Heart left ventricle (tissue), 16 donors: ENCODE results near the gene AFAP1L1. TPM values are rescaled to one million over a fixed set of nuclear protein-coding genes. Genes with fewer than 3 reads are reported as not detected.

Experiments used
- ATAC-seq, 4 donors: fragments of 200-7000 bp; cut with Tn5 transposase; one replicate each; pipeline ENCODE4 v1.9.1; 2020 to 2022; ENCODE audit warnings: moderate library complexity in 4 of 4, mild to moderate bottlenecking in 3 of 4, moderate number of reproducible peaks in 1 of 4
- DNase-seq, 5 donors: peaks; one replicate each; pipeline ENCODE4 v3.0.0-alpha.2; 2020
- H3K27ac ChIP-seq, 12 donors: fragments of 200-600 bp; sonication (generic) in 4 of 12; one replicate each; pipeline versions ENCODE4 v1.5.0 to v1.8.0; 2016 to 2022; ENCODE audit warnings: mild to moderate bottlenecking in 2 of 12
- H3K27me3 ChIP-seq, 9 donors: fragments of 200-600 bp; sonication (generic) in 2 of 9; one replicate each; pipeline versions ENCODE4 v1.5.1 to v1.8.0; 2016 to 2022; ENCODE audit warnings: mild to moderate bottlenecking in 3 of 9
- H3K36me3 ChIP-seq, 9 donors: fragments of 200-600 bp; sonication (generic) in 2 of 9; one replicate each; pipeline versions ENCODE4 v1.5.0 to v1.8.0; 2018 to 2022; ENCODE audit warnings: mild to moderate bottlenecking in 2 of 9
- H3K4me1 ChIP-seq, 12 donors: fragments of 200-600 bp; sonication (generic) in 4 of 12; one replicate each; pipeline versions ENCODE4 v1.5.0 to v1.8.0; 2016 to 2022; ENCODE audit warnings: mild to moderate bottlenecking in 3 of 12
- H3K4me3 ChIP-seq, 12 donors: fragments of 200-600 bp; sonication (generic) in 4 of 12; one replicate each; pipeline versions ENCODE4 v1.5.0 to v1.8.0; 2017 to 2022; ENCODE audit warnings: mild to moderate bottlenecking in 9 of 12, moderate library complexity in 4 of 12
- H3K9me3 ChIP-seq, 12 donors: fragments of 200-600 bp; sonication (generic) in 4 of 12; one replicate each; pipeline versions ENCODE4 v1.5.0 to v1.8.0; 2016 to 2022; ENCODE audit warnings: mild to moderate bottlenecking in 1 of 12
- POLR2A ChIP-seq, 2 donors: fragments of 450-650 bp; IDR thresholded peaks; one replicate each; pipeline ENCODE4 v1.6.1; 2017; ENCODE audit warnings: antibody characterized with exemption in 2 of 2, mild to moderate bottlenecking in 2 of 2, moderate library complexity in 2 of 2
- whole genome bisulfite sequencing, 4 donors: extraction: QIAGEN DNeasy Blood & Tissue Kit in 2 of 4; methylation state at CpG; one replicate each; pipeline versions ENCODE4 v1.1.5 to v1.1.7; 2013 to 2018; 5-methylcytosine and 5-hydroxymethylcytosine counted together
- intact Hi-C, 10 donors: fragments of 100-400 bp; cut with DNase I; formaldehyde crosslinking; loops; one replicate each; pipeline versions ENCODE4 v1.11.1 to v1.14.2; 2022
- polyA plus RNA-seq, 2 donors: library from polyadenylated mRNA; stranded (reverse); fragments of 200-250 nt; gene quantifications; one replicate each; pipeline ENCODE4 v1.2.3, GENCODE V29; 2013
- total RNA-seq, 9 donors: library from RNA; depleted of rRNA in 2 of 9; stranded (reverse); fragments of >200 nt in 2 of 9; fragmentation: NEBNext Ultra II Directional in 3 of 9; extraction: Animal tissue kit (Norgen Biotek cat#: 25700) in 3 of 9; gene quantifications; one replicate each; pipeline versions ENCODE4 v1.1.0 to v1.2.4, GENCODE V29; 2016 to 2023
- TF ChIP-seq, protein P1 (sequence below), 12 donors: fragments of 200-600 bp; sonication (generic) in 4 of 12; IDR thresholded peaks; one replicate each; pipeline versions ENCODE4 v1.5.0 to v1.8.0; 2018 to 2022; ENCODE audit warnings: antibody characterized with exemption in 12 of 12, mild to moderate bottlenecking in 5 of 12
- donor health status: ischemic (EF 13 %, LVEDD 7.1; RV severe dilation, severe dysfunction).
- donor health status: healthy with polysubstance abuse.
- donor health status: DM: no; HTN: yes; CAD: no.
- donor health status: DM: no; HTN: no; CAD: no.
- donor health status: ischemic (EF 25% LVEDD 6.9; RV normal size, moderate dysfunction).
- donor health status: ischemic (EF 25% LVEDD 5.7; RV mildly dilated, moderate dysfunction).
- donor health status: healthy.
- donor health status: DM: yes; HTN: yes; CAD: no.
- donor health status: ischemic (EF 35%, LVEDD 5.7; RV mildly dilated, moderate dysfunction).
- donor health status: nonischemic (EF 11% LVEDD 7.7; RV severe dilation, severe dysfunction).
- donor health status: DM: yes; HTN: yes; CAD: no.
- donor health status: PGD.
- donor health status: ischemic (EF 29% LVEDD 5.4; RV normal size, mild dysfunction).
- donor health status: nonischemic (EF 23%, LVEDD 6.1; RV moderate dilation, normal function).

AFAP1L1 gene
- total and polyA plus RNA-seq, 11 donors, result 30.4 to 57.7 (median 45.0) TPM

- H3K36me3 ChIP-seq, result no peaks in the 10 kb centered on the region
- intact Hi-C loops, result loop anchor here in 7 of 10 donors (1.0 to 10.0 kb wide), 8 partner anchors 53 to 237 kb away; no protein-coding TSS in a partner anchor
- peak overlapping the region in 2 of 12 donors; percentile 45 to 61 for H3K27ac ChIP-seq
- H3K4me3 ChIP-seq, result no peak overlapping the region
- H3K9me3 ChIP-seq, result no peaks in the 10 kb centered on the region
- DNase-seq, result peak in 4 of 5 donors; percentile 64 to 73 (median 70)
- ATAC-seq, result peak; percentile 75 to 85 (median 81)
- no peaks in the 10 kb centered on the region for H3K27me3 ChIP-seq
- WGBS, 4 donors, result 41 to 48% (median 44%) methylated on average over 9 to 12 of the region's 12 CpGs
- TF ChIP-seq POLR2A (IDR thresholded peaks at IDR 0.05), result no peak
- TF ChIP-seq, protein P1, sequence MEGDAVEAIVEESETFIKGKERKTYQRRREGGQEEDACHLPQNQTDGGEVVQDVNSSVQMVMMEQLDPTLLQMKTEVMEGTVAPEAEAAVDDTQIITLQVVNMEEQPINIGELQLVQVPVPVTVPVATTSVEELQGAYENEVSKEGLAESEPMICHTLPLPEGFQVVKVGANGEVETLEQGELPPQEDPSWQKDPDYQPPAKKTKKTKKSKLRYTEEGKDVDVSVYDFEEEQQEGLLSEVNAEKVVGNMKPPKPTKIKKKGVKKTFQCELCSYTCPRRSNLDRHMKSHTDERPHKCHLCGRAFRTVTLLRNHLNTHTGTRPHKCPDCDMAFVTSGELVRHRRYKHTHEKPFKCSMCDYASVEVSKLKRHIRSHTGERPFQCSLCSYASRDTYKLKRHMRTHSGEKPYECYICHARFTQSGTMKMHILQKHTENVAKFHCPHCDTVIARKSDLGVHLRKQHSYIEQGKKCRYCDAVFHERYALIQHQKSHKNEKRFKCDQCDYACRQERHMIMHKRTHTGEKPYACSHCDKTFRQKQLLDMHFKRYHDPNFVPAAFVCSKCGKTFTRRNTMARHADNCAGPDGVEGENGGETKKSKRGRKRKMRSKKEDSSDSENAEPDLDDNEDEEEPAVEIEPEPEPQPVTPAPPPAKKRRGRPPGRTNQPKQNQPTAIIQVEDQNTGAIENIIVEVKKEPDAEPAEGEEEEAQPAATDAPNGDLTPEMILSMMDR (IDR thresholded peaks at IDR 0.05), result peak; percentile 71 to 87 (median 78)
- peaks cover 0 to 26% (median 10%) of the 10 kb centered on the region in 12 donors for H3K4me1 ChIP-seq
Measured at GRCh38 chr5:149371296-149371962, 99.8 kb downstream of the AFAP1L1 start.

DNA sequence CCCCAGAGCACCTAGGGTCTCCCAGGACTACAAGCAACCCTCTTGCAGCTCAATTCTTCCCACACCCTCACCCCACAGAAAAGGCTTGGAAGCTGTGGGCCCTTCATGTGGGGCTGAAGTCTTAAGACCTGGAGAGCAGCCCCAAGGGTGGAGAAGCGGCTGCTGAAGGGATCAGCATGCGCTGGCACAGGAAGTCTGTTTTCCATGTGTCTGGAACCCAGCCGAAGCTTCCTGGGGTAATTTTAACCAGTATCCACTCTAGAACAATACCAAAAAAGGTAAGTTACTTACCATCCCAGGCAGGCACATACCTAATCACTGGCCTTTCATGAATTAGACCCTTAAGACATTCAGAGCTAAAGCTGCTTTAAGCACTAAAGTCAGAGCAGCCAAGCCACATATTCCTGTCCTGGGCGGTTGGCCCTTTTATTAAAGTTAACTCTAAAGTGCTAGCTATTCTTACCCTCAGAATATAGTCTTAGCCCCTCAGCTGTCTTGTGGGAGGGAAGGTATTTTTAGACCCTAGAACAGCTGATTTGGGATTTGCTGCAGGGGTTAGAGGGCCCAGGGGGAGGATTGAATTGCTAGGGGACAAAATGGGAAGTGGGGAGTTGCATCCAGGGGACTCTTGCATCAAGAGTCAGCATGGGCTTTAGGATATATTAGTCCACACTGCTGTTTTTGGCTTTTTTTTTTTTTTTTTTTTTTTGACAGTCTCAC is 100.6 kb downstream of the AFAP1L1 start:
- Histone ChIP-seq H3K4me3 (no peak overlapping the region), H3K27ac (peak overlapping the region in 2 of 12 donors; percentile 45 to 61), H3K9me3 (no peaks in the 10 kb centered on the region), H3K4me1 (peaks cover 0 to 25% (median 10%) of the 10 kb centered on the region in 12 donors), H3K27me3 (no peaks in the 10 kb centered on the region), H3K36me3 (no peaks in the 10 kb centered on the region)
- 59 to 77% (median 70%) methylated on average over 4 of the region's 4 CpGs for WGBS, 4 donors
- TF ChIP-seq POLR2A (IDR thresholded peaks at IDR 0.05), result no peak
- TF ChIP-seq, protein P1 (IDR thresholded peaks at IDR 0.05), result no peak
- intact Hi-C loops, result loop anchor here in 5 of 10 donors (5.0 to 10.0 kb wide), 3 partner anchors 55 to 237 kb away; no protein-coding TSS in a partner anchor
- ATAC-seq, result no peak
- DNase-seq, result no peak

DNA sequence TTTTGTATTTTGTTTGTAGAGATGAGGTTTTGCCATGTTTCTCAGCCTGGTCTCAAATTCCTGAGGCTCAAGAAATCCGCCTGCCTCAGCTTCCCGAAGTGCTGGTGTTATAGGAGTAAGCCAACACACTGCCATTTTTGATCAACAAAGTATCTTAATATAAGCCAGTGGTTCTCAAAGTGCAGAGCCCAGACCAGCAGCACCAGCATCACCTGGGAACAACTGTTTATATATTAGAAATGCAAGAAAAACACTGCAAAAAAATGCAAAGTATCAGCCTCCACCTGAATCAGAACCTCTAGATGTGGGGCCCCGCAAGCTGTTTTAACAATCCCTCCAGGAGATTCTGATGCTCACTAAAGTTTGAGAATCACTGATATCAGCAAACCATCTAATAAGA is 101.3 kb downstream of the AFAP1L1 start:
- H3K4me1 ChIP-seq, result peaks cover 0 to 18% (median 6%) of the 10 kb centered on the region in 12 donors
- intact Hi-C loops, result loop anchor here in 6 of 10 donors (1.0 to 10.0 kb wide), 4 partner anchors 56 to 238 kb away; no protein-coding TSS in a partner anchor
- H3K27me3 ChIP-seq, result no peaks in the 10 kb centered on the region
- ATAC-seq, result no peak
- H3K27ac ChIP-seq, result peak overlapping the region in 1 of 12 donors; percentile 61
- no peak for DNase-seq
- TF ChIP-seq, protein P1 (IDR thresholded peaks at IDR 0.05), result no peak
- TF ChIP-seq POLR2A (IDR thresholded peaks at IDR 0.05), result no peak
- H3K9me3 ChIP-seq, result no peaks in the 10 kb centered on the region
- H3K4me3 ChIP-seq, result no peak overlapping the region
- 96 to 98% (median 98%) methylated on average over 3 of the region's 3 CpGs for WGBS, 4 donors
- H3K36me3 ChIP-seq, result no peaks in the 10 kb centered on the region

- intact Hi-C loops, result loop anchor here in 5 of 10 donors (5.0 to 10.0 kb wide), 3 partner anchors 57 to 240 kb away; no protein-coding TSS in a partner anchor
- ATAC-seq, result no peak
- Histone ChIP-seq H3K4me3 (no peak overlapping the region), H3K9me3 (no peaks in the 10 kb centered on the region), H3K27ac (no peak overlapping the region), H3K4me1 (peaks cover 0 to 18% (median 6%) of the 10 kb centered on the region in 12 donors), H3K27me3 (no peaks in the 10 kb centered on the region), H3K36me3 (no peaks in the 10 kb centered on the region)
- 91 to 99% (median 97%) methylated on average over 7 to 20 of the region's 20 CpGs for WGBS, 4 donors
- no peak for DNase-seq
- TF ChIP-seq, protein P1 (IDR thresholded peaks at IDR 0.05), result no peak
- TF ChIP-seq POLR2A (IDR thresholded peaks at IDR 0.05), result no peak
Measured at GRCh38 chr5:149374303-149374702, 102.6 kb downstream of the AFAP1L1 start.
